ENCODE data around the gene ELP5.

The ELP5 gene

GRCh38 chr17:7219229-7219811 is 32.7 kb upstream of the ELP5 start:
- no peak for DNase-seq

- DNase-seq = peak; percentile 84
Measured at GRCh38 chr17:7219812-7220592, 32.0 kb upstream of the ELP5 start, which contains the start of the genes ACADVL and DLG4. Gene ACADVL (plus strand): TSS chr17:7219938. CDS start chr17:7219985, 47 bp downstream. Gene DLG4 (minus strand): TSS chr17:7219836.

- peak; percentile 63 for DNase-seq
Measured at GRCh38 chr17:7220593-7221277, 31.3 kb upstream of the ELP5 start.

GRCh38 chr17:7221278-7222092 is 30.5 kb upstream of the ELP5 start:
- DNase-seq = no peak

GRCh38 chr17:7222093-7222971 is 29.7 kb upstream of the ELP5 start:
- DNase-seq = no peak

GRCh38 chr17:7222972-7223292 is 29.1 kb upstream of the ELP5 start:
- DNase-seq = no peak

GRCh38 chr17:7223375-7223774 is 28.6 kb upstream of the ELP5 start:
- no peak for DNase-seq

GRCh38 chr17:7224110-7224509 is 27.9 kb upstream of the ELP5 start:
- DNase-seq = no peak

- no peak for DNase-seq
Measured at GRCh38 chr17:7224661-7225111, 27.3 kb upstream of the ELP5 start.

- DNase-seq = no peak
Measured at GRCh38 chr17:7225711-7226331, 26.2 kb upstream of the ELP5 start.

GRCh38 chr17:7226721-7227710 is 25.0 kb upstream of the ELP5 start:
- no peak for DNase-seq

GRCh38 chr17:7228920-7229319 is 23.1 kb upstream of the ELP5 start:
- no peak for DNase-seq

GRCh38 chr17:7229504-7229903 is 22.5 kb upstream of the ELP5 start:
- no peak for DNase-seq

GRCh38 chr17:7232114-7232513 is 19.9 kb upstream of the ELP5 start:
- DNase-seq = no peak

- no peak for DNase-seq
Measured at GRCh38 chr17:7233701-7234082, 18.3 kb upstream of the ELP5 start.

GRCh38 chr17:7234083-7234951 is 17.7 kb upstream of the ELP5 start, which contains the start of gene DVL2:
Gene DVL2 (minus strand): TSS chr17:7234517. CDS start chr17:7234262, 255 bp downstream.
- DNase-seq = peak; percentile 95

- no peak for DNase-seq
Measured at GRCh38 chr17:7235693-7236665, 16.0 kb upstream of the ELP5 start.

GRCh38 chr17:7236808-7237207 is 15.2 kb upstream of the ELP5 start:
- DNase-seq = no peak

All from activated CD8-positive, alpha-beta memory T cell treated with anti-CD3 and anti-CD28 coated beads, Interleukin-2, amount 50 U/mL, for 4 hours (primary cell).